Mononuclear cell (primary cell): ENCODE results near the gene PDIA3. TPM values are rescaled to one million over a fixed set of nuclear protein-coding genes. Genes with fewer than 3 reads are reported as not detected.
"Not testable (repeated sequence)": the region's sequence is repeated elsewhere in the genome, so short reads cannot be mapped to it uniquely, and the experiment has no call there.

ENCODE experiments used
- H3K27me3 ChIP-seq: 2 replicates; pipeline ENCODE4 v1.6.0; 2011; ENCODE audit warnings: low read length, control low read depth; ENCODE audit not compliant: insufficient read depth
- H3K4me1 ChIP-seq: 2 replicates; pipeline ENCODE4 v1.5.1; 2011; ENCODE audit warnings: mild to moderate bottlenecking, low read length, control low read depth; ENCODE audit not compliant: insufficient read depth
- H3K4me3 ChIP-seq: 2 replicates; pipeline ENCODE4 v1.5.1; 2011; ENCODE audit warnings: mild to moderate bottlenecking, low read length, moderate library complexity
- H3K9me3 ChIP-seq: 2 replicates; pipeline ENCODE4 v1.5.1; 2011; ENCODE audit warnings: low read depth, mild to moderate bottlenecking, control low read depth, low read length
- total RNA-seq: library from RNA; depleted of rRNA; stranded (reverse); fragments of >200 nt; gene quantifications from one replicate; pipeline ENCODE4 v1.2.3, GENCODE V29; 2012

PDIA3 gene
- 119 TPM for total RNA-seq

DNA sequence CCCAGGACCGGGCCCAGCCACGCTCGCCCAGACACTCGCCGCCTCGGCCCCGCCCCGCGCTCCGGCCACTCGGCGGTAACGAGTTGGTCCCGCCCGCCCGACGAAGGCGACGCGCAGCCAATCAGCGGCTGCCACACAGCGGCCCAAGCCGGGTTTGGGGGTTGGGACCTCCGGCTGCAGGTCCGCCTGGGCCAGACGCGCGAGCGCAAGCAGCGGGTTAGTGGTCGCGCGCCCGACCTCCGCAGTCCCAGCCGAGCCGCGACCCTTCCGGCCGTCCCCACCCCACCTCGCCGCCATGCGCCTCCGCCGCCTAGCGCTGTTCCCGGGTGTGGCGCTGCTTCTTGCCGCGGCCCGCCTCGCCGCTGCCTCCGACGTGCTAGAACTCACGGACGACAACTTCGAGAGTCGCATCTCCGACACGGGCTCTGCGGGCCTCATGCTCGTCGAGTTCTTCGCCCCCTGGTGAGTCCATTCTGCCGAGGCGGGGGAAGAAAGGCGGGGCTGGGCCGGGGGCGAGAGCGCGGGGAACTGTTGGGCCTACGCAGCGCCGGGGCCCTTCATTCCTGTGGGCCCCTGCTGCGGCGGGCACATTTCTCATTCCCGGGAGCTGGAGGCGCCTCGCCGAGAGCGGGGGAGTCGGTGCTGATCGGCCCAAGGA lies at the start of gene PDIA3:
Gene PDIA3 (plus strand): TSS at position 194 of the 658 bp plus-strand sequence. CDS start 102 bp downstream, at position 296.
- Histone ChIP-seq H3K4me3 (peak within 1 kb of the TSS; percentile 78), H3K4me1 (peaks cover 53% of the 10 kb centered on the region)
- H3K9me3 ChIP-seq, H3K27me3 ChIP-seq: not testable (repeated sequence)

DNA sequence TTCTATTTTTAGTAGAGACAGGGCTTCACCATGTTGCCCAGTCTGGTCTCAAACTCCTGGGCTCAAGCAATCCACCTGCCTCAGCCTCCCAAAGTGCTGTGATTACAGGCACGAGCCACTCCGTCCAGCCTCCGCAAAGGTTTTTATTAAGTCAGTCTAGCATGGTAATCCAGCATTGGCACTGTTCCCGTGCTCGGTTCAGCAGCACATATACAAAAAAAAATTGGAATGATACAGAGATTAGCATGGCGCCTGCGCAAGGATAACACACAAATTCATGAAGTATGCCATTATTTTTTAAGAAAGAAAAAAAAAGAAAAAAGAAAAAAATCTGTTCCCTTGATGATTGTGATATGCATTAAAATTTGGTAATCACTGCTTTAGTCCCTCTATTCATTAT lies 44.1 kb upstream of the PDIA3 start:
- no peak overlapping the region for H3K4me3 ChIP-seq
- H3K4me1 ChIP-seq: no peaks in the 10 kb centered on the region
- H3K27me3 ChIP-seq: peaks cover 2% of the 10 kb centered on the region
- no peaks in the 10 kb centered on the region for H3K9me3 ChIP-seq

DNA sequence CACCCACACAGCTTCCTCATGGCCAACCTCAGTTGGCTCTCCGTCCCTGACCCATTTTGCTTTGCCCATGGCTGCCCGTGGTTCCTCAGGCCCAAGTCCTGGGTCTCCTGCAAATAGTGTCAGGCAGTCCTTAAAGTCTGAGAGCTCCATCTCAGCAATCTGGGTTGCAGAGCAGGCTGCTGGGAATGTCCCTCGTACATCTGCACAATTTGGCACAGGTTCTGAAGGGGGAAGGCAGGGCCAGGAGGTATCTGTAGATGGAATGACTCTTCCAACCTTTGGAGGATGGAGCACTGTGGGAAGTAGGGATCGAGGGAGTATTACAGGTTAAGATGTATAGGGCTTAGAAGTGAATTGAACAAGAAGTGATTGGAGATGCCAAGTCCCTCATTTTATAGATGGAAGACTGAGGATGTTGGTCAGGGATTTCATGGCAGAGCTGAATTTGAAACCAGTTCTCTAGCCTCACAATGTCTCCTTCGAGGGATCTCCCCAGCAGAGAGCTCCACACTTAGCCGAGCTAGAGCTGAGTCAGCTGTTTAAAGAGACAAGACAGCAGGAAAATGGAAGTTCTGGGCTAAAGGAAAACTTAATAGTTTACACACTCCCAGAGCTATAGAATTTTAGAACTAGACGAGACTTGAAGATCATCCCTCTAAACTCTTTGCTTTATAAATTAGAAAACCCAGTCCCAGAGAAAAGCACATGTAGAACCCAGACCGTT lies 43.4 kb upstream of the PDIA3 start:
- no peaks in the 10 kb centered on the region for H3K9me3 ChIP-seq

GRCh38 chr15:43710431-43711131 lies 35.7 kb upstream of the PDIA3 start:
- not testable (repeated sequence) for H3K9me3 ChIP-seq, H3K27me3 ChIP-seq, H3K4me3 ChIP-seq

More for the DNA sequence above, 43.4 kb upstream of the PDIA3 start:
- Histone ChIP-seq H3K4me1 (no peaks in the 10 kb centered on the region), H3K4me3 (no peak overlapping the region), H3K27me3 (no peaks in the 10 kb centered on the region)

DNA sequence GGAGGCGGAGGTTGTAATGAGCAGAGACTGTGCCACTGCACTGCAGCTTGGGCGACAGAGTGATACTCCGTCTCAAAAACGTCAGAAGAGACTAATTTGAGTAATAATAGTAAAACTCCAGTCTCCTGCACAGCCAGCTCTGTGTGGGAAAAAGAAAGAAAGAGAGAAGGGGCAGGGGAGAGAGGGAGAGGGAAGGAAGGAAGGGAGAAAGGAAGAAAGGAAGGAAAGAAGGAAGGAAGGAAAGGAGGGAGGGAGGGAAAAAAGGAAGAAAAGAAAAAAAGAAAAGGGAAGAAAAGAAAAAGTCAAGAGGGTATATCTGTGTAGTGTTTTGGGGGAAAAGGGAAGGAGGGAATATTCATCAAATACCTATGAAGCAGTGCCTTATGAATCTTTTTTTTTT lies 23.1 kb upstream of the PDIA3 start:
- Histone ChIP-seq H3K4me1 (no peaks in the 10 kb centered on the region), H3K9me3 (no peaks in the 10 kb centered on the region), H3K27me3 (no peaks in the 10 kb centered on the region), H3K4me3 (no peak overlapping the region)

More at GRCh38 chr15:43710431-43711131, 35.7 kb upstream of the PDIA3 start:
- H3K4me1 ChIP-seq: not testable (repeated sequence)

DNA sequence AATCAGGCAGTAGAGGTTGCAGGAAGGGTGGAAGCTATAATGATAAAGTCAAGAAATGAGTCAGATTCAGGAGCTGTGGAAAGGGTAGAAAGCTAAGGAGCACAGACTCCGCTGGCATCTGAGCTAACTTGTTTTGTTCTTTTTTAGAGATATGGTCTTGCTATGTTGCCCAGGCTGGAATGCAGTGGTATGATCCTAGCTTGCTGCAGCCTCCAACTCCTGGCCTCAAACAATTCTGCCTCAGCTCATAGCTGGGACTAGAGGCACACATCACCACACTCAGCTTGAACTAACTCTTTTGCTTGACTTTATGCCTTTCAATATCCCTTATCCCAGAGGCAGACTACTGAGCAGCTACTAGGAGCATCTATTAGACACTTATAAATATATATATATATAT lies 19.9 kb upstream of the PDIA3 start:
- not testable (repeated sequence) for H3K27me3 ChIP-seq, H3K4me3 ChIP-seq, H3K9me3 ChIP-seq, H3K4me1 ChIP-seq

GRCh38 chr15:43728053-43728725 lies 18.0 kb upstream of the PDIA3 start:
- H3K4me3 ChIP-seq, H3K27me3 ChIP-seq, H3K9me3 ChIP-seq, H3K4me1 ChIP-seq: not testable (repeated sequence)

DNA sequence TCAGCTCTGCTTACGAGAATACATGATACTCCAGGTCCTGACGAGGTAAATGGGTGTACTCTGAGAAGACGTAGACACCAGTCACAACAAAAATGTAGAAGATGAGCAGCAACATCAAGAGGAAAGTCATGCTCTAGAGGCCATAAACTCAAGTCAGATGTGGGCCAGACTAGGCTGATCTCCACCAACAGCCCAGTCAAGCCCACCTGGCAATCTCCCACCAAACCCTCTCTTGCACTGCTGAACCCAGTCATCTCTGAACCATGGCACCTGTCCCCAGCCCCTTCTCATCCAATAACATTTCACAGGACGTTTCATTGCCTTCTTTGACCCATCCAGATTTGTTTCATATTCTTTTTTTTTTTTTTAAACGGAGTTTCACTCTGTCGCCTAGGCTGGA lies 10.8 kb upstream of the PDIA3 start:
- no peaks in the 10 kb centered on the region for H3K9me3 ChIP-seq
- no peaks in the 10 kb centered on the region for H3K4me1 ChIP-seq
- no peaks in the 10 kb centered on the region for H3K27me3 ChIP-seq
- no peak overlapping the region for H3K4me3 ChIP-seq

DNA sequence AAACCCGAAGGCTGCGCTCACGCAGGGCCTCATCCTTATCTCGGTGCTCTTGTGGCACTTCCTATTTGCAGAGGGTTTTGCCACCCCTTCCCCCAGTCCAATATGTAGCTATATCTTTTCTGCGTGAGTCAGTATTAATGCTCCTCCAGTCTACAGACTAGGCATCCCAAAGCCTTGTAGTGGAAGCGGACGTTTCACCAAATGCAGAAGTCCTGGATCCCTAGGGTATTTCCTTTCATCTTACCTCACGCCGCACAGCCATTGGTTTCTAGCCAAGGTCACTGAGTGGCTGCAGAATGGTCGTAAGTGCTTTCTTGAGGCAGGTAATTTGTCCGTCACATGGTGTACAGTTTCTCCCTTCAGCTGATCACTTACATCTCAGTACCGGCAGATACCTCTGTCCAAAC lies 668 bp downstream of the PDIA3 start:
- H3K27me3 ChIP-seq, H3K9me3 ChIP-seq: not testable (repeated sequence)
- Histone ChIP-seq H3K4me3 (peak overlapping the region; percentile 78), H3K4me1 (peaks cover 56% of the 10 kb centered on the region)

DNA sequence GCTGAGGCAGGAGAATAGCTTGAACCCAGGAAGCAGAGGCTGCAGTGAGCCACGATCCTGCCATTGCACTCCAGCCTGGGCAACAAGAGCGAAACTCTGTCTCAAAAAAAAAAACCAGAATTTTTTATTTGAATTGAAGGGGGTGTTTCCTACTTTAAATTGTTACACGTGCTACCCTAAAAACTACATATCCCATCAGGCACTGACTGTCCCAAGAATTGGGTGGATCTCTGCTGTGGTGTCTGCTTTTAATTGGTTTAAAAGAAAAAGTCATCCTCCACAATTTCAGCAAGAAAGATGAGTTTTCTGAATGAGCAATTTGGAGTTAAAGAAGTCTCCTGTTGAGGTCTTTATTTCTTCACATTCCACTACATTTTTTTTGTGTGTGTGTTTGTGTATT lies 2.1 kb downstream of the PDIA3 start:
- Histone ChIP-seq H3K9me3 (no peaks in the 10 kb centered on the region), H3K27me3 (no peaks in the 10 kb centered on the region), H3K4me3 (no peak overlapping the region), H3K4me1 (peaks cover 63% of the 10 kb centered on the region)

DNA sequence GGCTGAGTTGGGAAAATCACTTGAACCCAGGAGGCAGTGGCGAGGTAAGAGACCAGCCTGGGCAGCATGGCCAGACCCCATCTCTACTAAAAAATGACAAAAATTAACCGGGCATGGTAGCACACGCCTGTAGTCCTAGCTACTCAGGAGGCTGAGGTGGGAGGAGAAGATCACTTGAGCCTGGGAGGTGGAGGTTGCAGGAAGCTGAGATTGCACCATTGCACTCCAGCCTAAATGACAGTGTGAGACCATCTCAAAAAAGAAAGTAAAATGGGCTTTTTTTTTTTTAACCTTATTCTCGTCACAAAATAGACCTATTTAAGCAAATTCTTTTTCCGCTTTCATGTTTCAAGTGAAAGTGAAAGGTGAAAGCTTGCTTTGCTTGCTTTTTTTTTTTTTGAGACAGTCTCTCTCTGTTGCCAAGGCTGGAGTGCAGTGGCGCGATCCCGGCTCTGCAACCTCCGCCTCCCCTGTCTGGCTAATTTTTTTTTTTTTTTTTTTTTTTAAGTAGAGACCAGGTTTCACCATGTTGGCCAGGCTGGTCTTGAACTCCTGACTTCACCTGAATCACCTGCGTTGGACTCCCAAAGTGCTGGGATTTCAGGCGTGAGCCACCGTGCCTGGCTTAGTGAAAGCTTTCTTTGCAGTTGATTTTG lies 3.6 kb downstream of the PDIA3 start:
- H3K27me3 ChIP-seq: no peaks in the 10 kb centered on the region
- no peaks in the 10 kb centered on the region for H3K9me3 ChIP-seq
- peak overlapping the region; percentile 33 for H3K4me3 ChIP-seq
- H3K4me1 ChIP-seq: peaks cover 63% of the 10 kb centered on the region

DNA sequence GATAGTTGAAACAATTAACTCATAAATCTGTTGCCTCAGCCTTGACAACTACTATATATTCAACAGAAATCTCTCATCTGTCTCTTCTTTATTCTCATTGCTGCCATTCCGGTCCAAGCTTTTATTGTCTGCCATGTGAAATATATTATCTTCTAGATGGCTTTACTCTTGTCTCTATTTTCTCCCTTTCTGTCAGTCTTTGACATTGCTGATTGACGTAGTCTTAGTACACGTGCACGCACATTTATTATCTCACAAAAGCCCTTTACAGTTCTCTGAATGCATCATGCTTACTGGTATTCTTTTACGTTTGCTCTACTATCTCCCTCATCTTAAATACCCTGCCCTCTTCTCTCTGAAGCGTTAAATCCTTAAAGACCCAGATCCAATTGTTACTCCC lies 5.6 kb downstream of the PDIA3 start:
- Histone ChIP-seq H3K27me3 (no peaks in the 10 kb centered on the region), H3K9me3 (no peaks in the 10 kb centered on the region), H3K4me1 (peaks cover 54% of the 10 kb centered on the region)

GRCh38 chr15:43762824-43763223 lies 16.6 kb downstream of the PDIA3 start:
- Histone ChIP-seq H3K9me3 (no peaks in the 10 kb centered on the region), H3K27me3 (no peaks in the 10 kb centered on the region), H3K4me1 (no peaks in the 10 kb centered on the region), H3K4me3 (no peak overlapping the region)

More for the DNA sequence above, 5.6 kb downstream of the PDIA3 start:
- no peak overlapping the region for H3K4me3 ChIP-seq

DNA sequence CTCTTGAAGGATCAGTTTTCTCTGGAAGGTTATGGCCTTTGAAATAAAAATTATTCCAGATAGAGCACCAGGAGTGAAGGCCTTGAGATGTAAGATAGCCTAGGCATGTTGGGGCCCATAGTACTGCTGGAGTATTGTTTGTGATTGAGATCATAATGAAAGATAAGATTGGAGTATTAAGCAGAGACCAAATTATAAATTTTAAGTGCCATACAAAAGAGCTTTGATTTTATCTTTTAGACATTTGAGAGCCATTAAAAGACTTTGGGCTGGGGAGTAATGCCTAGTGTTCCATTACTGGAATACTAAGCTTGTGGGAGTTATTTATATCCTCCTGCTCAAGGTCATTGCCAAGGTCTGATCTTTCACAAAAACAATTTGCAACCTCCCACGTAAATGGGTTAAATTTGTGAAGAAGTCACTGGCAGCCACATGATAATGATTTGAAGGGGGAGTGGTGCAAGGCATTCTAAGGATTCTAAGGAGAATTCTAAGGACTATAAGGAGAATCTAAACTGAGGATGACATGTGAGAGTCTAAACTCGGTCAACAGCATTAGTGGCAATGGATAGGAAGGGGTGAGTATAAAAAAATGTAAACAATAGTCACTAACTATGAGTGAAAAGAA lies 17.7 kb downstream of the PDIA3 start:
- H3K4me1 ChIP-seq: no peaks in the 10 kb centered on the region
- no peaks in the 10 kb centered on the region for H3K9me3 ChIP-seq
- no peaks in the 10 kb centered on the region for H3K27me3 ChIP-seq
- H3K4me3 ChIP-seq: no peak overlapping the region
